Measurements from ENCODE around the gene ANO1. TPM values are rescaled to one million over a fixed set of nuclear protein-coding genes. Genes with fewer than 3 reads are reported as not detected.
"Not testable (repeated sequence)": the region's sequence is repeated elsewhere in the genome, so short reads cannot be mapped to it uniquely, and the experiment has no call there.

Gene ANO1
- total RNA-seq, 1 donor from 2014 or later = 6.8 TPM

DNA sequence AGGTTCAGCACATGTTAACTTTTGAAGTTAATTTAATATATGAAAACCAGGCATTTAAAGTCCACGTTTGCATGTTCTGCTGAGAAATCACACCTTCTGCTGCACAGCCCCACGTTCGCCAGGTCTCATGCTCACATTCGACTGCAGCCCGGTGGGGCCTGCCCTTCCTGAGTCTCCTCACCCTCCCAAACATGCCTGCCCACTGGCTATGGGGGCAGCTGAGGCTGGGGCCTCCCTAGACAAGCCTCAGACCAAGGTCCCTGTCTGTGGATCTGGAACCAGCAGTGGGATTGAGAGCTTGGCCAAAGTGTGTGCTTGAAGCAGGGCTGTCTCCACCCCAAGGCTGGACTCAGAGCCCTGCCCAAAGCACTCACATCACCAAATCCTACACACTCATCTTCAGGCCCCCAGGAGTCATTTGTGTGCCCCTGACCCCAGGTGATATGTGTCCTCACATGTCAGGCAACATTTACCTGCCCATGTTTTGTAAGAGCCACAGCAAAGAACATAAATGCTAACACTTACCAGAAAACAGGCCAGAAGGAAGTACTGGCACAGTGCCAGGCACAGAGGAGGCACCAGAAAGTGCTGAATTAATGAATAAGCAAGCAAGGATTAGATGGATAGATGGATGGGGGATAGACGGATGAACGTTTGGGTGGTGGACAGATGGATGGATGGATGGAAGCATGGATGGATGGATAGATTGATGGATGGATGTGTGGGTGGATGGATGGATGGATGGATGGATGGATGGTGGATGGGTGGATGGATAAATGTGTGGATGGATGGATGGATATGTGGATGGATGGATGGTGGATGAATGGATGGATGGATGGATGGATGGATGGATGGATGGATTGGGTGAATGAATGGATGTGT is 115.5 kb downstream of the ANO1 start:
- DNase-seq (no peak), ATAC-seq (no peak)
- intact Hi-C loops (cut with micrococcal nuclease) = loop anchor here (10.0 kb wide), 1 partner anchor 509 kb away; no protein-coding TSS in a partner anchor

DNA sequence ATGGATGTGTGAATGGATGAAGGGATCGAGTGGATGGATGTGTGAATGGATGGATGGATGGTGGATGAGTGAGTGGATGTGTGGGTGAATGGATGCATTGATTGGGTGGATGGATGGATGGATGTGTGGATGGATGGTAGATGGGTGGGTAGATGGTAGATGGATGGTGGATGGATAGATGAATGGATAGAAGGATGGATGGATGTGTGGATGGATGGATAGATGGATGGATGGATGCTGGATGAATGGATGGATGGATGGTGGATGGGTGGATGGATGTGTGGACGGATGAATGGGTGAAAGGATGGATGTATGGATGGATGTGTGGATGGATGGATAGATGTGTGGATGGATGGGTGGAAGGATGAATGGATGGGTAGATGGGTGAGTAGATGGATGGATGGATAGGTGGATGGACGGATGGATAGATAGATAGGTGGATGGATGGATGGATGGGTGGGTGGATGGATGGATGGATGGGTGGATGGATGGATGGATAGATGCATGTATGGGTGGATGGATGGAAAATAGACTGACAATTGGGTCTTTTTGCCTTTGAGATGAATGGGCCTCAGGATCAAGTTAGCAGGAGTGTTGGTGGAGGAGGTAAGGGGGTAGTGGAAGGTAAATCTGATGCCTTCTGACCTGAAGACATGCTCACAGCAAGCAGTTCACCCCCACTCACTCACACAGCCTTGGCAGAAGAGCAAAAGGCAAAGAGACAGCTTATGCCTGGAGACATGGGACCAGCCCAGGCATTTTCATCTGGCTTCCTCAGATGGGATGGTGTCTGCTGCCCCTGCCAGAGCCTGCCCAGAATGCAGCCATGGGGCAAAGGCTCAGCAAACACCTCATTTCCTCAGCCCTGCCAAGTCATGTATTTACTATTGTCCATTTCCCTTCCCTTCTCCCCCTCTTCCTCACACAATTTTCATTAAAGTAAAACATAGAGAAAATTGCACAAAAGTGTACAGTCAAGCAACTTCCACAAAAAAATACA is 117.0 kb downstream of the ANO1 start:
- ATAC-seq (no peak), DNase-seq (no peak)
- intact Hi-C loops (cut with micrococcal nuclease) = loop anchor here (10.0 kb wide), 1 partner anchor 510 kb away; no protein-coding TSS in a partner anchor

DNA sequence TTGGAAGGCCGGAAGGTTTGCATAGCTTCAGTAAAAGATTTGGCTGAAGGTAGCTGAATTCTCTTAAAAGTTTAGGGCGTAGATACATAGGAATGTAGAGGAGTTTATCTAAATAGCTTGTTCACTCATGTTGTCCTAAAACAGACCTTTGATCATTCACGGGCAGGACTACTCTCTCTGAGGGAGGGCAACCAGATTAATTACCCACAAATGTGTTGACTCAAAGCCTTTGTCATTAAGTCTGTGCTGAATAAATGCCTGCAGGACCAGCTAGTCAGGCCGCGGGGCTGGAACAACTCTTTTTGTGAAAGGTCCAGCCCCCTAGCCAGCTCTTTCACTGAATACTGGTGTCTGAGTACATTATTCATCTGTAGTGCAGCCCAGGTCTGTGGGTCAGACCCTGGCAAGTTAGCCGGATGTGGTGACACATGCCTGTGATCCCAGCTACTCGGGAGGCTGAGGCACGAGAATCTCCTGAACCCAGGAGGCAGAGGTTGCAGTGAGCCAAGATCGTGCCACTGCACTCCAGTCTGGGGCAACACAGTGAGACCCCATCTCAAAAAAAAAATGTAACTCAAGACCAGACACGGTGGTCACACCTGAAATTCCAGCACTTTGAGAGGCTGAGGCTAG is 122.2 kb downstream of the ANO1 start:
- intact Hi-C loops (cut with micrococcal nuclease) = no loop called here
- ATAC-seq (no peak), DNase-seq (no peak)

DNA sequence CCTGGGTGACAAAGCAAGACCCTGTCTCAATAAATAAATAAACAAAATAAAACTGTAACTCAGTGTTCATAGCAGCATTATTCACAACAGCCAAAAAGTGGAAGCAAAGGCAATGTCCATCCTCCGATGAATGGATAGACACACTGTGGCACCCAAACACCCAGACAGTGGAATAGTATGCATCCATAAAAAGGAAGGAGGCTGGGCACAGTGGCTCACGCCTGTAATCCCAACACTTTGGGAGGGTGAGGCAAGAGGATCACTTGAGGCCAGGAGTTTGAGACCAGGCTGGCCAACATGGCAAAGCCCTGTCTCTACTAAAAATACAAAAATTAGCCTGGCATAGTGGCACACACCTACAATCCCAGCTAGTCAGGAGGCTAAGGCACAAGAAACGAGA is 122.9 kb downstream of the ANO1 start:
- DNase-seq; ATAC-seq; intact Hi-C loops (cut with micrococcal nuclease): not testable (repeated sequence)

DNA sequence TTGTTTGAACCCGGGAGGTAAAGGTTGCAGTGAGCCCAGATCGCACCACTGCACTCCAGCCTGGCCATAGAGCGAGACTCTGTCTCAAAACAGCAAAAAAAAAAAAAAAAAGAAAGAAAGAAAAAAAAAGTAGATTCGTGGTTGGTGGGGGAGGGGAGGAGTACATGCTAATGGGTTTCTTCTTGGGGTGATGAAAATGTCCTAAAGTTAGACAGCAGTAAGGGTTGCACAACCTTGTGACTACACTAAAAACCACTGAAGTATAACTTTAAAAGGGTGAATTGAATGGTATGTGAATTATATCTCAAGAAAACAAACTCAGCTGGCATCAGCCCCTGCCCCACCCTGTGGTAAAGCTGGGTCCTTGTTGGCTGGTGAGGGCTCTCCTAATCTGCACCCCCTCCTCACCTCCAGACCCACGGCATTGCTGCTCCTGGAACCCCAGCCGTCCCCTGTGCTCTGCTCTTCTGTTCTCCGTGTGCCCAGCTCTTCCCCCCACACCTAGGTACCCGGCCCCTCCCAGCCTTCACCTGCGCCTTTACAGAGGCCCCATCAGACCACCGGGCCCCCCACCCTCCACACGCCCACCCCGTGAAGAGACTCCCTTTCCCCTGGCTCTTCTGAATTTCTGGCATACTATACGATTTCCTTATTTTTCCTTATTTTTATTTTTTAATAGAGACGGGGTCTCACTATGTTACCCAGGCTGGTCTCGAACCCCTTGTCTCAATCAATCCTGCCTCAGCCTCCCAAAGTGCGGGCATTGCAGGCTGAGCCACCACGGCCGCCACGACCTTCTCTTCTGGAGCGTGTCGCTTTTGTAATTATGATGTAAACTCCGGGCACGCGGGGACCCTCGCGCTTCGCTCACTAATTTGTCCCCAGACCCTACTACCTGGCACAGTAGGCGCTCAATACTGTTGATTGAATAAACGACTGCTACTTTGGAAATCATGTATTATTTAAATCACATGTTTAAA is 124.1 kb downstream of the ANO1 start:
- intact Hi-C loops (cut with micrococcal nuclease) = no loop called here
- no peak for DNase-seq
- no peak for ATAC-seq

DNA sequence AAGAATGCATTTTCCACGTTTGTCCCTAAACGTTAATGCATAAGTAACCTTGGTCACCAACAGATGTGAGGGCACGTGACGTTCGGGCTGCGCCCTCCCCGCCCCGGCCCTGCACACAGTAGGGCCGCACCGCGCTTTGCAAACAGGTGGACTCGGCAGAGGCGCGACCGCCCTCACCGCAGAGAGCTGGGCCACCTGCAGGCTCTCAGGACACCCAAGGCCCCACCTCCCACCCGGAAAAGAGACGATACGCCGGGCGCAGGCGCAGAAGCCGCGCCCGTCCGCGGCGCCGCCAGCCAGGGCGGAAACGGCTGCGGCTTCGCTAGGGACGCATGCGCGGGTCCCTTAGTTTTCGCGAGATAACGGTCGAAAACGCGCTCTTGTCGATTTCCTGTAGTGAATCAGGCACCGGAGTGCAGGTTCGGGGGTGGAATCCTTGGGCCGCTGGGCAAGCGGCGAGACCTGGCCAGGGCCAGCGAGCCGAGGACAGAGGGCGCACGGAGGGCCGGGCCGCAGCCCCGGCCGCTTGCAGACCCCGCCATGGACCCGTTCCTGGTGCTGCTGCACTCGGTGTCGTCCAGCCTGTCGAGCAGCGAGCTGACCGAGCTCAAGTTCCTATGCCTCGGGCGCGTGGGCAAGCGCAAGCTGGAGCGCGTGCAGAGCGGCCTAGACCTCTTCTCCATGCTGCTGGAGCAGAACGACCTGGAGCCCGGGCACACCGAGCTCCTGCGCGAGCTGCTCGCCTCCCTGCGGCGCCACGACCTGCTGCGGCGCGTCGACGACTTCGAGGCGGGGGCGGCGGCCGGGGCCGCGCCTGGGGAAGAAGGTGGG is 125.0 kb downstream of the ANO1 start, which contains the start of gene FADD:
FADD (plus strand) TSS at position 377 of the 831 bp plus-strand sequence; CDS start at position 541, 164 bp downstream.
- ATAC-seq = peak; percentile 93
- intact Hi-C loops (cut with micrococcal nuclease) = no loop called here

DNA sequence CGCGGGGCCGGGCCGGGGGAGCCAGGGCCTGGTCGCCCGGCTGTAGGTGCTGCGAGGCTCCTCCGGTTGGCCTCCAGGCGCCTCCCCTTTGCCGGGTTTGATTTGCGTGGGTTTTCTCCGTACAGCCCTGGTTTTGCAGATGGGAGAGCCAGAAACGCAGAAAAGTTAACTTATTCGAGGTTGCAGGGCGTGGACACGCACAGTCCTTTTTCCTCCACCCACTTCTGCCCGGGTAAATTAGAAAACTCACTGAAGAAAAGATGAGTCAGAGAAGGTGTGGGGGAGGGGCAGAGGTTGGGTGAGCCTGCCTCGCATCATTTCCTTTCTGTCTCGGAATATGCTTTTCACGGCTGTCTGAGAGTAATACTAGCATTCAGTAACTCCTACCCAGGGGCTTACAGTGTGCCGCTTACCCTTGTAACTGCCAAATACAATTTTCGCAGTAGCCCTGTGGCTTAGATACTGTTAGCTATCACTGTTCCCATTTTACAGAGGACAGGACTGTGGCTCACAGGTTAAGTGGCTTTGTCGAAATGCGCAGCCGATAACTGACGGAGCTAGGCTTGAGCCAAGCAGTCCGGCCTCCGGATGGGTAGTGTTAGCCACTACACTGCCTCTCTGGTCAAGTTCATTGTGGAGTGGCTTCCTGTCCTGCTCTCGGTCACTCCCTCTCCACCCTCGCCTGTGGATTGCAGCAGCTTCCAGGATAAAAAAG is 125.8 kb downstream of the ANO1 start:
- DNase-seq = no peak
- intact Hi-C loops (cut with micrococcal nuclease) = no loop called here
- ATAC-seq = peak; percentile 27

More for the DNA sequence above, 125.0 kb downstream of the ANO1 start, which contains the start of gene FADD:
- peak; percentile 93 for DNase-seq

DNA sequence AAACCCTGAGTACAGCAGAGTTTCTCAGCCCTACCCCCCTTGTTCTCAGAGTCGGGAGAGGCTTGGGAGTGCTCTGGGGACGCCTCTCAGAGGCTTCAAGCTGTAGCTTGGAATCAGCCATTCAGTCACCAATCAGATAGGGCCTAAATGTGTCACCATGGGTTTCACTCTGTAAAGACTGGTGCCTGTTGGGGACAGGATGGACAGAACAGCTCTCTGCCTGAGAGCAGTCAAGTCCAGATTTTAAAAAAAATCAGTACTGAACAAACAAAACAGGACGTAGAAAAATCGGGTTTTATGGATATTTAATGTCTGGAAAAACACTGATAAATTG is 126.3 kb downstream of the ANO1 start:
- intact Hi-C loops (cut with micrococcal nuclease) = no loop called here
- no peak for ATAC-seq
- DNase-seq = no peak

DNA sequence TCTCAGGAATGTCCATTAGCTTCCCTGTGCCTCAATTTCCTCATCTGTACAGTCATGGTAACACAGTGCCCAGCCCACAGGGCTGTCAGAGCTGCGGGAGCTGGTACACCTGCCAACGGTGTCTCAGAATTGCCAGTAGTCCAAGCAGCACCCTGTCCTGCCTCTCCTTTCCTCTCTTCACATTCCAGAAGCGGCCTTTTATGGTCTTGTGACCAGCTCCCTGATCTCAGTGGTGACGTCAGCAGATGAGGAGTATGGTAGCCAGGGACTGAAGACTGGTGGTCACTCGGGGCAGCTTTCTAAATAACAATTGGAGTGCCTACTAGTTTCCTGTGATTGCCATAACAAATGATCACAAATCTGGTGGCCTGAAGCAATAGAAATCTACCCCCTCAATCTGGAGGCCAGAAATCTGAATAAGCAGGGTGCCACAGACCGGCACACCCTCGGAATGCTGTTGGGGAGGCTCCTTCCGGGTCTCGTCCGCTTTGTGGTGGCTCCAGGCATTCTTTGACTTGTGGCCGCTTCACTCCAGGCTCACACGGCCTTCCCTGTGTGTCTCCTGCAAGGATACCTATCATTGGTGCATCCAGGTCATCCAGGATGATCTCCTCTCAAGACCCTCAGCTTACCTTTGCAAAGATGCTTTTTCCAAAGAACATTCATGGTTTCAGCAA is 127.1 kb downstream of the ANO1 start:
- ATAC-seq (no peak), DNase-seq (no peak)
- intact Hi-C loops (cut with micrococcal nuclease) = no loop called here

DNA sequence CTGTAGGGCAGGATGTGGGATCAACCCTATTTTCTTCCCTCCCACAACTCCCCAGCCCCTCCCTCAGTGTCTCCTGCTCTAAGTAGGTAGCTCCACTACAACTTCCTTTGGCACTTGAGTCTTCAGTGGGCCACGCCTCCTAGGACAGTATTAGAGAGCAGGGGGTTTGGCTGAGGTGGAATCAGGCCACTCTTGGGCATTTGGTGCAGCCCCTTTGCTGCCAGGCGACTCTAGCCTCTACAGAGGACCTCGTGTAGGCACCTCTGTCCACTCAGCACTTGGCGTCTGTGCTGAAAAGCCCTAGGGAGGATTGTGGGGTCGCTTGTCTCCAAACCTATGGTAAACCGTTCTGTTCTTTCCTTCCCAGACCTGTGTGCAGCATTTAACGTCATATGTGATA is 127.6 kb downstream of the ANO1 start:
- intact Hi-C loops (cut with micrococcal nuclease) = no loop called here

DNA sequence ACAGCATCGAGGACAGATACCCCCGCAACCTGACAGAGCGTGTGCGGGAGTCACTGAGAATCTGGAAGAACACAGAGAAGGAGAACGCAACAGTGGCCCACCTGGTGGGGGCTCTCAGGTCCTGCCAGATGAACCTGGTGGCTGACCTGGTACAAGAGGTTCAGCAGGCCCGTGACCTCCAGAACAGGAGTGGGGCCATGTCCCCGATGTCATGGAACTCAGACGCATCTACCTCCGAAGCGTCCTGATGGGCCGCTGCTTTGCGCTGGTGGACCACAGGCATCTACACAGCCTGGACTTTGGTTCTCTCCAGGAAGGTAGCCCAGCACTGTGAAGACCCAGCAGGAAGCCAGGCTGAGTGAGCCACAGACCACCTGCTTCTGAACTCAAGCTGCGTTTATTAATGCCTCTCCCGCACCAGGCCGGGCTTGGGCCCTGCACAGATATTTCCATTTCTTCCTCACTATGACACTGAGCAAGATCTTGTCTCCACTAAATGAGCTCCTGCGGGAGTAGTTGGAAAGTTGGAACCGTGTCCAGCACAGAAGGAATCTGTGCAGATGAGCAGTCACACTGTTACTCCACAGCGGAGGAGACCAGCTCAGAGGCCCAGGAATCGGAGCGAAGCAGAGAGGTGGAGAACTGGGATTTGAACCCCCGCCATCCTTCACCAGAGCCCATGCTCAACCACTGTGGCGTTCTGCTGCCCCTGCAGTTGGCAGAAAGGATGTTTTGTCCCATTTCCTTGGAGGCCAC is 128.3 kb downstream of the ANO1 start:
- ATAC-seq = no peak
- no peak for DNase-seq
- intact Hi-C loops (cut with micrococcal nuclease) = no loop called here

More for the DNA sequence above, 127.6 kb downstream of the ANO1 start:
- DNase-seq (no peak), ATAC-seq (no peak)

DNA sequence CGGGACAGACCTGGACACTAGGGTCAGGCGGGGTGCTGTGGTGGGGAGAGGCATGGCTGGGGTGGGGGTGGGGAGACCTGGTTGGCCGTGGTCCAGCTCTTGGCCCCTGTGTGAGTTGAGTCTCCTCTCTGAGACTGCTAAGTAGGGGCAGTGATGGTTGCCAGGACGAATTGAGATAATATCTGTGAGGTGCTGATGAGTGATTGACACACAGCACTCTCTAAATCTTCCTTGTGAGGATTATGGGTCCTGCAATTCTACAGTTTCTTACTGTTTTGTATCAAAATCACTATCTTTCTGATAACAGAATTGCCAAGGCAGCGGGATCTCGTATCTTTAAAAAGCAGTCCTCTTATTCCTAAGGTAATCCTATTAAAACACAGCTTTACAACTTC is 128.9 kb downstream of the ANO1 start:
- ATAC-seq = no peak
- intact Hi-C loops (cut with micrococcal nuclease) = no loop called here
- DNase-seq = no peak

DNA sequence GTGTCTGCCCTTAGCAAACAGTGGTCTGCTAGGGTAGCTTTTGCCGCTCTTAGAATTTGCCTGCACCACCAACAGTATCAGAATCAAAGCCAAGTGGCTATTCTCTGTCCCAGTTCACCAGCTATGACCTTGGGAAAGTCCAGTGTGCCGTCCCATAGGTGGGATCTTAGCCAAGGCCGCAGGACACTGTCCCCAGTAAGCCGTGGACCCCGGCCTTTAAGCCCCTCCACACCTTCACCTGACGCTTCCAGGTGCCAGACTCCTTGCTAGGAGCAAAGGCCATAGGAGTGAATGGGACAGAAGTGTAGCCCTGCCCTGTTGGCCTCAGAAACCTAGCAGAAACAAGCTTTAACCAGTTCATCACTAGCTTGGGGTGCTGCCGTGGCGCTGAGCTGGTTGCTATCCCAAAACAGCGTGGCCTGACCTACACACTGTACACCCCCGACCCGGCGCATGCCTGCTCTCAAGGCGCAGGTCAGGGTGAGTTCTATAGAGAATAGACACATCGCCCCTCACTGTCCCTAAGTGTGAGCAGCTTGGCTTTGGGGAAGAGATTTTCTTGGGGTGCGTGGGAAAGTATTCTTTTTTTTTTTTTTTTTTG is 129.5 kb downstream of the ANO1 start:
- DNase-seq (no peak), ATAC-seq (no peak)
- intact Hi-C loops (cut with micrococcal nuclease) = no loop called here

DNA sequence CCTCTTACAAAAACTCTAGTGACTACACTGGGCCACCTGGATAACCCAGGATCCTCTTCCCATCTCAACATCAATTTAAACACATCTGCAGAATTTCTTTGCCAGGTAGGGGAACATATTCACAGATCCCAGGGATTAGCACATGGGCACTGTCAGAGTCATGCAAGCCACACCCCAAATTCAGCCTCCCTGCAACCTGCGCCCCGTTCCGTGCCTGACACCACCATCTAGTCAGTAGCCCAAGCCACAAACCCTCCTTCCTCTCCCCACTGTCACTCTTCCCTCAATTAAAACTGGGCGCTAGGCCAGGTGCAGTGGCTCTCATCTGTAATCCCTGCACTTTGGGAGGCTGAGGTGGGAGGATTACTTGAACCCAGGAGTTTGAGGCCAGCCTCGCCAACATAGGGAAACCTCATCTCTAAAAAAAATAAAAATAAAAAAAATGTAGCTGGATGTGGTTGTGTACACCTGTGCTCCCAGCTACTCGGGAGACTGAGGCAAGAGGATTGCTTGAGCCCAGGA is 131.3 kb downstream of the ANO1 start:
- ATAC-seq (no peak), DNase-seq (no peak)
- intact Hi-C loops (cut with micrococcal nuclease) = no loop called here

DNA sequence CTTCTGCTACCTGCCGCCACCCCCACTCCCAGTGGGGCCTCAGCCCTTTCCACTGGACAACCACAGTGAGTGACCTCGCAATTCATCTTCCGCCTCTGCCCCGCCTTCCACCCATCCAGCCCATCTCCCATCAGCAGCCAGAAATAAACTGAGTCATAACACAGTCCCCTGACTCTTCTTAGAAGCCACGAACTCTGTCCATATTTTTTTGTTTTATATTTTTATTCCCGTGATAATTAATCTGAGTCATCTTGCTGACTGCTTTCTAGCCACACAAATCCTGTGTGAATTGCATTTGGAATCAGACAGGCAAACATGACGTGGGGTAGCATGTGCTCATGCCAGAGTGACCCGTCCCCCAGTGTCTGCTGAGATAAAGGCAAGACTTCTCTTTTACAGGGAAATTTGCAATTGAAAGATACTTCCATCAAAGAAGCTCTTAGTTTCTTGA is 132.0 kb downstream of the ANO1 start:
- DNase-seq = no peak
- intact Hi-C loops (cut with micrococcal nuclease) = no loop called here
- peak; percentile 34 for ATAC-seq
